Glutamatergic neuron (in vitro differentiated cells): ENCODE measurements around the gene NELFB. TPM values are rescaled to one million over a fixed set of nuclear protein-coding genes. Genes with fewer than 3 reads are reported as not detected.

Experiments
- DNase-seq: peaks from one replicate; pipeline ENCODE4 v3.0.0; 2022
- H3K27ac Mint-ChIP-seq: one replicate; pipeline ENCODE4 v1.8.0; 2020; ENCODE audit warnings: mild to moderate bottlenecking, mixed read lengths, inconsistent platforms; ENCODE audit not compliant: unreplicated experiment
- H3K27me3 Mint-ChIP-seq: one replicate; pipeline ENCODE4 v1.8.0; 2020; ENCODE audit warnings: mild to moderate bottlenecking, moderate library complexity, mixed read lengths, inconsistent platforms; ENCODE audit not compliant: unreplicated experiment
- H3K36me3 Mint-ChIP-seq: one replicate; pipeline ENCODE4 v1.8.0; 2020; ENCODE audit warnings: mild to moderate bottlenecking, mixed read lengths, inconsistent platforms; ENCODE audit not compliant: unreplicated experiment
- H3K4me1 Mint-ChIP-seq: one replicate; pipeline ENCODE4 v1.8.0; 2020; ENCODE audit warnings: mild to moderate bottlenecking, low read depth, mixed read lengths, inconsistent platforms; ENCODE audit not compliant: unreplicated experiment
- H3K4me3 Mint-ChIP-seq: one replicate; pipeline ENCODE4 v1.8.0; 2020; ENCODE audit warnings: mild to moderate bottlenecking, mixed read lengths, inconsistent platforms; ENCODE audit not compliant: unreplicated experiment
- H3K9me3 Mint-ChIP-seq: one replicate; pipeline ENCODE4 v1.8.0; 2020; ENCODE audit warnings: mild to moderate bottlenecking, moderate library complexity, mixed read lengths, inconsistent platforms; ENCODE audit not compliant: unreplicated experiment
- total RNA-seq: library from RNA; stranded (reverse); fragmentation: NEBNext Ultra II Directional; extraction: Animal tissue kit (Norgen Biotek cat#: 25700); gene quantifications from one replicate; pipeline ENCODE4 v1.2.1, GENCODE V29; 2021; ENCODE audit not compliant: unreplicated experiment
- TF ChIP-seq, protein P1 (sequence below): fragments of 200-600 bp; sonication (generic); IDR thresholded peaks from one replicate; pipeline ENCODE4 v1.5.0; 2021; ENCODE audit not compliant: partially characterized antibody, unreplicated experiment

The NELFB gene
- total RNA-seq, 1 donor from 2014 or later: 48.5 TPM

DNA sequence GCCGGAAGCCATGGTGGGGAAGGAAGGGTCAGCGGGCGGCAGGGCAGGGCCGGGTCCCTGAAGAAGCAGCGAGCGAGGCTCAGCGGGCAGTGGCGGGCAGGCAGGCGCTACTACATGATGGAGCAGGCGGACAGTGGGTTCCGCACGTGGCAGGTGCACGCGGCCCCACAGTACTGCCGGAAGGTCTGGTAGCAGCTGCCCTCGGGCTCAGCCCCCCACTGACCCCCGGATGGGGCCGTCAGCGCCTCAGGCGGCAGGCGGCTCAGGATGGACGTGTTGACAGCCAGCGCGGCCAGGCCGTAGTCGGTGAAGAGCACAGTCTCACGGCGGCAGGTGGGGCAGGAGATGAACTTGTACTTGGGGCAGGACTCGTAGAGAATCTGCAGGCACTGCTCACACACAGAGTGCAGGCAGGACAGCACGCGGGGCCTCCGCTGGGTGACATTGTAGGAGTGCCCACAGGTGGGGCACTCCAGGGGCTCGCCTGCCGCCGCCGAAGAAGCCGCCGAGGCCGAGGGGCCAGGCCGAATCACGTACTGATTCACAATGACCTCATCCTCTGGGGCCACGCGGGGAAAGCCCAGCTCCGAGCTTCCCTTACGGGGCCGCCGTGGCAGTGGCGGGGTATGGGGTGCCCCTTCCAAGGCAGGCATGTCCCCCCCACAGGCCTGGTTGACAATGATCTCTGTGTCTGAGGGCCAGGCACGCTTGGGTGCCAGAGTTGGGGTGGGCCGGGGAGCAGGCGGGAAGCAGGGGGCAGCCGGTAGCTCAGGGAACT is 34.6 kb upstream of the NELFB start:
- Mint-ChIP-seq H3K4me1 (peaks cover 4% of the 10 kb centered on the region), H3K27ac (no peak overlapping the region), H3K9me3 (peaks cover 6% of the 10 kb centered on the region), H3K27me3 (peaks cover 2% of the 10 kb centered on the region), H3K36me3 (no peaks in the 10 kb centered on the region), H3K4me3 (peak overlapping the region; percentile 55)
- no peak for DNase-seq
- TF ChIP-seq, protein P1, sequence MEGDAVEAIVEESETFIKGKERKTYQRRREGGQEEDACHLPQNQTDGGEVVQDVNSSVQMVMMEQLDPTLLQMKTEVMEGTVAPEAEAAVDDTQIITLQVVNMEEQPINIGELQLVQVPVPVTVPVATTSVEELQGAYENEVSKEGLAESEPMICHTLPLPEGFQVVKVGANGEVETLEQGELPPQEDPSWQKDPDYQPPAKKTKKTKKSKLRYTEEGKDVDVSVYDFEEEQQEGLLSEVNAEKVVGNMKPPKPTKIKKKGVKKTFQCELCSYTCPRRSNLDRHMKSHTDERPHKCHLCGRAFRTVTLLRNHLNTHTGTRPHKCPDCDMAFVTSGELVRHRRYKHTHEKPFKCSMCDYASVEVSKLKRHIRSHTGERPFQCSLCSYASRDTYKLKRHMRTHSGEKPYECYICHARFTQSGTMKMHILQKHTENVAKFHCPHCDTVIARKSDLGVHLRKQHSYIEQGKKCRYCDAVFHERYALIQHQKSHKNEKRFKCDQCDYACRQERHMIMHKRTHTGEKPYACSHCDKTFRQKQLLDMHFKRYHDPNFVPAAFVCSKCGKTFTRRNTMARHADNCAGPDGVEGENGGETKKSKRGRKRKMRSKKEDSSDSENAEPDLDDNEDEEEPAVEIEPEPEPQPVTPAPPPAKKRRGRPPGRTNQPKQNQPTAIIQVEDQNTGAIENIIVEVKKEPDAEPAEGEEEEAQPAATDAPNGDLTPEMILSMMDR: no peak

DNA sequence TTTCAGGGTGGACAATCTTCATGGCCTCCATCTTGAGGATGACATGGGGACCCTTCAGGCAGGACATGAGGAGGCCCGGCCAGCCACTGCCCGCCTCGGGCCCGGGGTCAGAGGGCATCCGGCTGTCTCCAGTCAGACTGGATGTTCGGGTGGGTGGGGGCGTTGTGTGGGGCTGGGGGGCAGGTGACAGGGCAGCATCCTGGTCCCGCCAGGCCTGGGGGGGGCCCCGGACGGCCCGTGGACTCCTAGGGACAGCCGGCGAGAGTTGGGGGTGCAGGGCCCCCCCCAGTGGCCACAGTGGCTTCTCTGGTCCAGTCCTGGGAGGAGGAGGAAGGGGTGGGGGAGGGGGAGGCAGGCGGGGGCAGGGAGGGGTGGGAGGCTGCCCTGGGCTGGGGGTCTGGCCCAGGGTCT is 34.0 kb upstream of the NELFB start:
- peaks cover 6% of the 10 kb centered on the region for H3K9me3 Mint-ChIP-seq
- DNase-seq: no peak
- no peak overlapping the region for H3K4me3 Mint-ChIP-seq
- peaks cover 4% of the 10 kb centered on the region for H3K4me1 Mint-ChIP-seq
- no peak overlapping the region for H3K27ac Mint-ChIP-seq
- peaks cover 2% of the 10 kb centered on the region for H3K27me3 Mint-ChIP-seq
- H3K36me3 Mint-ChIP-seq: no peaks in the 10 kb centered on the region
- TF ChIP-seq, protein P1: no peak

DNA sequence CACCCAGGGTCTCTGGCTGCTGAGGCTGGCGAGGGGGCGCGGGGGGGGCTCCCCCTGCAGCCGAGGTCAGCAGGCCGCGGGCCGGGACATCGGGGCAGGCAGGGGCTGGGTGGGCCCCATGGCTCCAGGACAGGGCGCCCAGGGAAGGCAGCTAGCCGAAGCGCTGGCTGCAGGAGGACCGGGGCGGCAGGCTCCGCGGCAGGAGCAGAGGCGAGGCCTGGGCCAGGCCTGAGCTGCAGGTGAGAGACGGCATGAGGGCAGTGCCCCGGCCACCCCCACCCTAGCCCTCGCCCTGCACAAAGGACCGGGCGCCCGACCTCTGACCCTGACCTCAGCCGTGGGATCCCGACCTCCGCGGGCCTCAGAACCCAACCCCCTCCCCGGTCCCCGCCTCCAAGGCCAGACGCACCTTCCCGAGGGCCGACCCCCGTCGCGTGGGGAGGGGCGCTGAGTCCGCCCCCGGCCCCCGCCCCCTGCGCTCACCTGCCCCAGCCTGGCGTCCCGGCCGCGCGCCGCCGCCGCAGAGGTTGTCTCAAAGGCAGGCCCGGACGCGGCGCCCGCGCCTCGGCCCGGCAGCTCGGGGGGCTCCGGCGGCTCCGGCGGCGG is 33.5 kb upstream of the NELFB start:
- H3K4me3 Mint-ChIP-seq: no peak overlapping the region
- no peak overlapping the region for H3K27ac Mint-ChIP-seq
- peaks cover 6% of the 10 kb centered on the region for H3K9me3 Mint-ChIP-seq
- peaks cover 4% of the 10 kb centered on the region for H3K27me3 Mint-ChIP-seq
- H3K4me1 Mint-ChIP-seq: peaks cover 4% of the 10 kb centered on the region
- TF ChIP-seq, protein P1: no peak
- peak; percentile 53 for DNase-seq
- no peaks in the 10 kb centered on the region for H3K36me3 Mint-ChIP-seq

DNA sequence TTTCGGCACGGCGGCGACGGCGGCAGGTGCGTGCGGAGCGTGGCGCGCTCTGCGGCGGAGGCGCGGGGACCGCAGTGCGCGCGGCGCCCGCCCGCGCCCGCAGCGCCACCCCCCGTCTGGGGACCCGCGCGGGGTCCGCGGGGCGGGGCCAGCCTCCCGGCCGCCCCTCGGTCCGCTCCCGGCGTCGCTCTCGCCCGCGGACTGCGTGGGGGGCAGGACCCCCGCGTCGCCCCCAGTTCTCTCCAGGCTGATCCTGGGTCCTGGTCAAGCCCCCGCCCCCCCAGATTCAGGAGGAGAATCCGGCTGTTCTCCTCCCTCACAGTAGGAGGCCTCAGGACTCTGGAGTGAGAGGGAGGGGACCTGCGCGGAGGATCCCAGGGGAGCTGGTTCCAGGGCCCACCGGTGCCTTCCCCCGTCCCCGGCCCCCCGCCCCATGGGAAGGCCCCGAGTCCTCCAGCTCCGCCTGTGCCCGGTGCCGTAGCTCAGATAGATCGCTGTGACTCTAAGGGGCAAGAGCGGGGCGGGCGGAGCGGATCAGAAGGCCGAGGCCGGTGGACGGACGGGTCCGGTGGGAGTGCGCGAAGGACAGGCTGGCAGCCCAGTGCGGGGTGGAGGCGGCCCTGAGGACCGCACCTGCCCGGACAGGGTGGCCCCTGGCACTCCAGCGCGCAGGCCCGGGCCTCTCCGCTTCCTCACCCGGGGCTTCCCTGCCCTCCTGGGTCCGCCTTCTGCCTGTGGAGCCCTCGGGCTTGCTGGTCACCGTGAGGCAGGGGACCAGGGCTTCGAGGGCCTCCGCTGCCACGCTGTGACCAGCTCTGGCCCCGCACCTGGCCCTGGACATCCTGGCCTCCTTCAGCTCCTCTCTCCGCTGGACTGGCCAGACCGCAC is 32.7 kb upstream of the NELFB start, which contains the start of gene RNF208:
Gene RNF208 (minus strand): TSS at position 51 of the 888 bp plus-strand sequence. CDS start 1,028 bp downstream, outside the sequence.
- Mint-ChIP-seq H3K27ac (peak within 1 kb of the TSS; percentile 17), H3K27me3 (peaks cover 4% of the 10 kb centered on the region), H3K4me1 (peaks cover 3% of the 10 kb centered on the region), H3K36me3 (no peaks in the 10 kb centered on the region), H3K9me3 (peaks cover 6% of the 10 kb centered on the region), H3K4me3 (peak within 1 kb of the TSS; percentile 88)
- TF ChIP-seq, protein P1: no peak
- DNase-seq: peak; percentile 57
